GM18519 (cell line): ENCODE data around the gene C5.
"Not testable (repeated sequence)": the region's sequence is repeated elsewhere in the genome, so short reads cannot be mapped to it uniquely, and the experiment has no call there.

Experiments
- ATAC-seq: cut with Tn5 transposase; IDR thresholded peaks from one replicate; pipeline ENCODE4 v1.9.1; 2021; ENCODE audit warnings: mild to moderate bottlenecking, moderate library complexity; ENCODE audit not compliant: unreplicated experiment, low FRiP score

Gene C5

DNA sequence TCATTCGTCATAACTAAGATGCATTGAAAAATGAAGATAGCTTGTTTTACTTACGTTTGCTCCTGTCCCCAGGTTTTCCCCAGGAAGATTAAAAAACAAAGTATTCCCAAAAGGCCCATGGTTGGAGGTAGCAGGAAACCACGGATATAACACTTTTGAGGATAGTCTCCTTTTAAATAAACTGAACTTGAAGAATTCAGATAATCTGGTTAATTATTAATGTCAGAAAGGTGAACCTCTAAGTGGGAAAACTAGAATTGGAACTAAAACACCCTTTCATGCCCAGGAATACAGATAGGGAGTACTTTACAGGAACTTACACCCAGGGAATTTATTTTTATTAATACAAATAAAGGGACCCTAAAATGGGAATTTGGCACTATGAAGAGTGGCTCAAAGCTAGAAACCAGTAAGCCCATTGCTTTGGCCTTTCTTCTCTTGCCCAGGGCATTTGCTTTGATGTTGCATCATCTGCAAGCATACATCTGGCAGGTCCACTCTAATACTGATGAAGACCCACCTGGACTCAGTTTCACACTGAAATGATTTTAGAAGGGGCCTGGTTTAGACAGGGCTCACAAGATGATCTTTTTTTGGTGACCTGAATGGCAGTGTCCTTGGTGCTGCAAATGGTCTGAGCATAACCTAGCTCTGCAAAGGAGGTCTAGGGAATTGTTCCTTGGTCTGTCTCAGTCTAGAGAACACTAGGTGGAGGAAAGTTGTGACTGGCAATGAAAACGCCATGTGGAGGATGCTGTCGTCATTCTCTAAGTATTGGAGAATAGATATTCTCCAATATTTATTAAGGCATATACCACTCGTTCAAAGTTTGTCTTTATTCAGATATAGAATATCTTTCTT is at the start of gene C5:
TSS of gene C5 (minus strand) at position 148 of the 861 bp plus-strand sequence. CDS start at position 119, 29 bp downstream.
- no peak for ATAC-seq

- ATAC-seq = no peak
Observed at GRCh38 chr9:121098567-121099198, 48.6 kb upstream of the C5 start.

- no peak for ATAC-seq
Observed at GRCh38 chr9:121095057-121095456, 45.0 kb upstream of the C5 start.

GRCh38 chr9:121090743-121091142 is 40.7 kb upstream of the C5 start:
- not testable (repeated sequence) for ATAC-seq

DNA sequence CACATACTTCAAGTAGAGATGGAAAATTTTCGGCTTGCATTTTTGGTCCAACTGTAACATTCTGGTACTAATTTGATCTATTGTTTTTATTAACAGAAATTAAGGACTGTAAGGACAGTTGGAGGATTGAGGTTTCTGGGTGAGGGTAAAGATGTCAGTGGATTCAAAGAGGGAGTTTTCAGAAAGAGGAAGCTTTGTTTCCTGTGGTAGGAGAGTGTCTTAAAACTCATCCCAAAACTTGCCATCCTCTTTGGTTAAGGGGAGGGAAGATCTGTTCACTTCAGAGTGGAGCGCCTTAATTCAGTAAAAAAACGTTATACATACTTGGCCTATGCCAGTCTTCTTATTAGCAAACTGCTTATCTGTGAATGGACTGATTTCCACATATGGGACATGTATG is 38.5 kb upstream of the C5 start:
- ATAC-seq = no peak

DNA sequence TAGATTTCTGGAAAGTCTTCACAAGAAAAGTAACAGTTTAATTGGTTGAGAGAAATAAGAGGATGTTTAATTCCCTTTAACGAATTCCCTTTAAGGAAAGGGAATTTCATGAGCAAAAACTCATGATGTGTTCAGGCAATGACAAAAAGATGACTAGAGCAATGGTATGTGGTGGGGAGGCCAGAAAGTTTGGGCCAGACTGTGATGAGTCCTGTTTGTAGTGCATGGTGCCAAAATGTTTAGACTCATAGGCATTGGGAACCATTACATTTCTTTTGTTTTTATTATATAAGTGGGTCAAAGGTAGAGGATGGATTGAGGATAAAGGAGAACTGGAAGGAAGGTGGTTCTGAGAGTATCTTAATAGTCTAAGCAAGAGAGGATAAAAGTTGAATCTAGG is 35.6 kb upstream of the C5 start:
- no peak for ATAC-seq

- ATAC-seq = no peak
Observed at GRCh38 chr9:121082075-121082474, 32.0 kb upstream of the C5 start.

GRCh38 chr9:121075251-121076036 is 25.4 kb upstream of the C5 start:
- ATAC-seq = no peak

DNA sequence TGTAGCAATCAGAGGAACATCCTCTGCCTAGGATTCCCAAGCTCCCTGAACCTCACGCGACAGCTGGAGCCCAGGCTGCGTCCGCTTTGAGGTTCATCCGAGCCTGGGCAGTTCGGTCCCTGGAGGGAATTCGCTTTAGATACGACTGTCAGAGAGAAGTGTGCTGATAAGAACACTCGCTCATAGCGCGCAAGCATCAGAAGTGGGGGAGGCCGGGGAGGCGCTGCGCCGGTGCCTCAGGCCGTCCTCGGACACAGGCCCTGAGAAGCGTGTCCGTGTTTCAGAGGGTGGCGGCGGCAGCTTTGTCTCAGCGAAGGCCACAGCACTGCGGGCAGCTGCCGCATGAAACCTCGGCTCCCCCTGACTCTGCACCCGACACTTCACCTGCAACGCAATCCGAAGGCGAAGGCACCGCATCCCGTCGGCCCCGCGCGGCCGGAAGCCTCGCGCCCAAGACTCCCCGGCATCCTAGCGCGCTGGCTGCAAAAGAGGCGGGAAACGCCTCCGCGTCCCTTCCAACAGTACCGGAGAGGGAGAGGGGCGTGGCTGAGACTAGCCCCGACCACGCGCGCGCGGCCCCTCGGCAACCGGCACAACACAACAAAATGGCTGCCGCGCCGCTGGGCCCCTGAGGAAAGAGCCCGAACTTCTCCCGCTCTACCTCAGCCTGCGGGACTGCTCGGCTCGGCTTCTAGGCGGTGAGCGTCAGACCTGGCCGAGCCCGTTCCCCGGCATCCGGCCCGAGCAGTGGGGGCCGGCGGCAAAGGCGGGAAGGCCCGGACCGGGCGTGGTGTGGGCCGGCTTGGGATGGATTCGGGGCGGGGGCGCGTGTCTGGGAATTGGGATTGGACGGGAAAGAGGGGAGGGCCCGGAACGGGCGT is 24.5 kb upstream of the C5 start, which contains the start of gene CNTRL:
TSS of gene CNTRL (plus strand) at position 586 of the 881 bp plus-strand sequence. CDS start 13,372 bp downstream, outside the sequence.
- ATAC-seq = peak; percentile 39

GRCh38 chr9:121073038-121073437 is 23.0 kb upstream of the C5 start:
- ATAC-seq = no peak

DNA sequence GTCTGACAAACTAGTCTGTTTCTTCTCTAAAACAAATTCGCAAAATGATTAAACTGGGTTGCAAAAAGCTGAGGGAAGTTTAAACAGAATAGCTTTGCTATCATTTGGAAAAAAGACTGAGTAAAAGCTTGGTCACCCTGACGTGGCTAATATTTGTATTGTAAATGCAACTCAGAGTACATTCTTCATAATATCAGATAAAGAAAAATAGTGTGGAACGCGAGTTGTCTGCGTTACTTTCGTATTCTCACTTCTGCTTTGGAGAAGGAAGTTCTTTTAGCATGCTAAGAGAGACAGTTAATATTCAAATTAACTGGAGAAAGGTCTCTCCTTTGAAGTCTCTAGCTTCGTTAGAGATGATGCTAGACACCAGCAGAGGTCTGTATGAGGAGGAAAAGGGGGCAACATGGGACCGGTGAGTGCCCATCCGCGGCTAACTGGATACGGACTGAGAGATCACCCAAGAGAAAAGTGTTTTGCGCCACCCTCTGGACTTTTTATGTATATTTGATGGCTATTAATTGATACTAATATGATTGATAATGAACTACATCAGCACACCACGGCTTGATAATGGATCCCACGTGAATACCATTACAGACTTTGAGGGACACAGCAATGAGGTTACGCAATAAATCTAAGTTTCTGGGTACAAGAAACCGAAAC is 21.8 kb upstream of the C5 start:
- peak; percentile 36 for ATAC-seq

GRCh38 chr9:121071370-121071755 is 21.3 kb upstream of the C5 start:
- ATAC-seq = no peak

DNA sequence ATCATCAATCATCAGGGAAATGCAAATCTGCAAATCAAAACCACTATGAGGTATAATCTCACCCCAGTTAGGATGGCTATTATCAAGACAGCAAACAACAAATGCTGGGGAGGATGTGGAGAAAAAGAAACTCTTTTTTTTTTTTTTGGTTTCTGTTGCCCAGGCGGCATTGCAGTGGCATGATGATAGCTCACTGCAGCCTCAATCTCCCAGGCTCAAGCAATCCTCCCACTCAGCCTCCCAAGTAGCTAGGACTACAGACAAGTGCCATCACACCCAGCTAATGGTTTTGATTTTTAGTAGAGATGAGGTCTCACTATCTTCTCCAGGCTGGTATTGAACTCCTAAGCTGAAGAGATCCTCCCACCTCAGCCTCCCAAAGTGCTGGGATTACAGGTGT is 19.3 kb upstream of the C5 start:
- no peak for ATAC-seq

GRCh38 chr9:121067640-121068039 is 17.6 kb upstream of the C5 start:
- ATAC-seq = no peak

DNA sequence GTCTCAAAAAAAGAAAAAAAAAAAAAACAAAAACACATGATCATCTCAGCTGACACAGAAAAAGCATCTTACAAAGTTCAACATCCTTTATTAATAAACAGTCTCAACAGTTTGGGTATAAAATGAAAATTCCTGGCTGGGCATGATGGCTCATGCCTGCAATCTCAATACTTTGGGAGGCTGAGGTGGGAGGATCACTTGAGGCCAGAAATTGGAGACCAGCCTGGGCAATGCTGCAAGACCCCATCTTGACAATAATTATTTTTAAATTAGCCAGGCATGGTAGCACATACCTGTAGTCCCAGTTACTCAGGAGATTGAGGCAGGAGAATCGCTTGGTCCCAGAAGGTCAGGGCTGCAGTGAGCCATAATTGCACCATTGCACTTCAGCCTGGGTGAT is 16.8 kb upstream of the C5 start:
- no peak for ATAC-seq

DNA sequence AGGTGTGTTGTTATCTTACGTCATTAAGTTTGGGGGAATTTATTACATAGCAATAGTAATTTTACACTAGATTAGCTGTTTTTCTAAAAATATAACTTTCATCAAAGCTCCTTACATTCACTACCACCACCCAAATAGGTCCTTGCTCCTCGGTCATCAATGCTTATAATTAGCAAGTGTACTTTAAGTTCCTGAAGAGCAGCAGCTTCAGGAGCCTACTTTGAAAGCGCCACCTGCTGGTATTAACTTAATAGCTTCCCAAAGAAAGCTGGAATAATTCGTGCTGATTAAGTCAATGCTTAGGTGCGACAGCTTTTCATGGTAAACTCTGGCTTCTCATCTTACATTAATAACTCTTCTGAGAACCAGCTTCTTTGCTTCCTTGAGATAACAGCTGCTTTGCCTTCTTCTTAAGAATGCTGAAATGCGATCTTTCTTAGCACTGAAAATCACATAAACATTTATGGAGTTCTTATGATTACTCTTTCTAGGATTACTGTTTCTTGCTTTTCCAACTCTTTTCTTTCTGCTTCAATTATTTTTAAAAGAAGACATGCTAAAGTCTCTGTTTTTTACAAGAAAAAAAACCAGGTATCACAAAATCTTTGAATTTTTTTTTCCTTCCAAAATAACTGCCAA is 10.0 kb upstream of the C5 start:
- no peak for ATAC-seq

GRCh38 chr9:121059513-121059912 is 9.4 kb upstream of the C5 start:
- no peak for ATAC-seq

GRCh38 chr9:121057821-121058220 is 7.7 kb upstream of the C5 start:
- no peak for ATAC-seq

DNA sequence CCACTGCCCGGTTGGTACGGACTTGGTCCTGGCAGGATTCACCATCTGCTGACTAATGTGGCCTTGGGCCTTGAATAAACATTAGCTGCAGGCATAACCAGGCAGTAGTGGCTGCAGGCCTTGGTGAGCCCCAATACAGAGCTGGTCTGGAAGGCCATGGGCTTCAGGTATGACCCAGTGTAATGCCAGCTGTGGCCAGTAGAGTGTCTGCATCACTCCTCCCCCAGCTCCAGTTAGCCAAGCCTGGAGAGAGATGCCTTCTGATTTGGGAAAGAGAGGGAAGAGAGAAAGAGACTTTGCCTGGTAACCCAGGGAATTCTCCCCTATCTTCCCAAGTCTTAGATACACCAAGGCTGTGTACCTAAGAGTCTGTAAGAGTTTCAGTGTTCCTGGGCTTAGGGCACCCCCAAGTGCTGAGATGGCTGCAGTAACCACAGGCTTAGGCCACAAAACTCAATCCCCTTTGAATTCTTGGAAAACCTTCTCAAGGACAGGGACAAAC is 5.6 kb upstream of the C5 start:
- ATAC-seq = no peak
